ENCODE measurements around the gene ELOA. TPM values are rescaled to one million over a fixed set of nuclear protein-coding genes. Genes with fewer than 3 reads are reported as not detected.
A peak's percentile ranks its signal among the peaks of the same experiment; 100 is the strongest.
"Not testable (repeated sequence)": the region's sequence is repeated elsewhere in the genome, so short reads cannot be mapped to it uniquely, and the experiment has no call there.

Gene ELOA
- total RNA-seq, 1 donor from 2014 or later, result 25.5 TPM

- peak overlapping the region; percentile 78 to 97 for H3K4me3 ChIP-seq
- TF ChIP-seq, protein P1, sequence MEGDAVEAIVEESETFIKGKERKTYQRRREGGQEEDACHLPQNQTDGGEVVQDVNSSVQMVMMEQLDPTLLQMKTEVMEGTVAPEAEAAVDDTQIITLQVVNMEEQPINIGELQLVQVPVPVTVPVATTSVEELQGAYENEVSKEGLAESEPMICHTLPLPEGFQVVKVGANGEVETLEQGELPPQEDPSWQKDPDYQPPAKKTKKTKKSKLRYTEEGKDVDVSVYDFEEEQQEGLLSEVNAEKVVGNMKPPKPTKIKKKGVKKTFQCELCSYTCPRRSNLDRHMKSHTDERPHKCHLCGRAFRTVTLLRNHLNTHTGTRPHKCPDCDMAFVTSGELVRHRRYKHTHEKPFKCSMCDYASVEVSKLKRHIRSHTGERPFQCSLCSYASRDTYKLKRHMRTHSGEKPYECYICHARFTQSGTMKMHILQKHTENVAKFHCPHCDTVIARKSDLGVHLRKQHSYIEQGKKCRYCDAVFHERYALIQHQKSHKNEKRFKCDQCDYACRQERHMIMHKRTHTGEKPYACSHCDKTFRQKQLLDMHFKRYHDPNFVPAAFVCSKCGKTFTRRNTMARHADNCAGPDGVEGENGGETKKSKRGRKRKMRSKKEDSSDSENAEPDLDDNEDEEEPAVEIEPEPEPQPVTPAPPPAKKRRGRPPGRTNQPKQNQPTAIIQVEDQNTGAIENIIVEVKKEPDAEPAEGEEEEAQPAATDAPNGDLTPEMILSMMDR (IDR thresholded peaks at IDR 0.05), result no peak
- TF ChIP-seq POLR2A (IDR thresholded peaks at IDR 0.05) (peak in 1 of 2 donors; percentile 19), POLR2AphosphoS5 (IDR thresholded peaks at IDR 0.05; ENCODE audit: insufficient read depth in 1 of 2, low read depth in 1 of 2) (peak; percentile 79 to 85)
- no peaks in the 10 kb centered on the region for H3K27me3 ChIP-seq
- H3K9me3 ChIP-seq, result no peaks in the 10 kb centered on the region
- peaks cover 0 to 25% of the 10 kb centered on the region in 2 donors for H3K36me3 ChIP-seq
- intact Hi-C loops (cut with DNase I), result loop anchor here (10.0 kb wide), 1 partner anchor 65 kb away; the partner anchor contains the start of gene FUCA1
- peak overlapping the region; percentile 77 for H3K27ac ChIP-seq
- DNase-seq (ENCODE audit: extremely low spot score in 2 of 2), result no peak
- peaks cover 26% of the 10 kb centered on the region for H3K4me1 ChIP-seq
These were observed 56.5 kb downstream of the ELOA start for GRCh38 chr1:23799570-23800399.

DNA sequence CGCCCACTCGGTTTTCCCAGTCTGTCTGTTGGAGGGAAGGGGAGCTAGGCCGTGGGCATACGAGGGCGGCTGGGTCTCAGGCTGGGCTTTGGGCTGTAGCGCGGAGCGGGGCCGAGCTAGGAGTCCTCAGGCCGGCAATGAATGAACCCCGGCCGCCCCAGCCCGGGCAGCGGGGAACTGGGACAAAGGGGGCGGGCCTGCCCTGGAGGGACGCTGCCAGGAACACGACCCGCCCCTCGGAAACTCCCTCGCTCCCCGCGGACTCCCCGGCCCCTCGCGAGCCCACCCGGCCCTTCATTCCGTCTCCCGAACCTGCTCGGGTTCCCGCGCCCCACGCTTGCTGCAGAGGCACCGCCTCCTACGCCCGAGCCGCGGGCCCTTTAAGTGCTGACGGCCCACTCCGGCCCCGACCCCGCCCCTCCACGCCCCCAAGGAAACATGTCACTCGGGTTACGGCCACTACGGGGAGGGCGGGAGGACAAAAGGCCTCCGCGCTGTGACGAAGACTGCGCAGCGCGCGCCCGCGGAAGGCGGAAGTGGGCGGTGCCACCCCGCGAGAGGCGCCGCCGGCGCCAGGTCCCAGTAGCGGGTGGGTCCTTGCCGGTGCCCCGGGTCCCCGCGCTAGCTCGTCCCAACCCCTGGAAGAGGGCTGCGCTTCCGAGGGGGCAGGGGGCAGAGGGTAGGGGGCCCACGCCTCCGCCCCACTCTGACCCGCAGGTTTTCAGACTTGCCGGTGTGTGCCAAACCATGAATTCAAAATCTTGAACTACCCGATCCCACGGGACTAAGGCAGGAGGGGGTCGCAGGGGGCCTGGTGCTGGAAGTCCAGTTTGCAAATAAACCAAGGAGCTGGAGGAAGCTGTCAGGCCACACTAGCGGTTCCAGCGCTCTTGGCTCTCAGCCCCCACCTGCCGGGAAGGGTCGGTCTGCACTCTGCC, 57.4 kb downstream of the ELOA start, which contains the start of gene GALE:
Gene GALE, minus strand, starts transcription at position 355 of the 938 bp plus-strand sequence. CDS start 1,747 bp downstream, outside the sequence.
- intact Hi-C loops (cut with DNase I), result no loop called here
- Histone ChIP-seq H3K4me1 (peaks cover 26% of the 10 kb centered on the region), H3K27ac (peak within 1 kb of the TSS; percentile 77), H3K36me3 (peaks cover 0 to 17% of the 10 kb centered on the region in 2 donors), H3K27me3 (no peaks in the 10 kb centered on the region), H3K9me3 (no peaks in the 10 kb centered on the region), H3K4me3 (peak within 1 kb of the TSS; percentile 78 to 97)
- peak in 1 of 2 donors; percentile 55 for TF ChIP-seq POLR2A (IDR thresholded peaks at IDR 0.05)
- TF ChIP-seq, protein P1 (IDR thresholded peaks at IDR 0.05), result no peak
- TF ChIP-seq POLR2AphosphoS5 (IDR thresholded peaks at IDR 0.05; ENCODE audit: insufficient read depth in 1 of 2, low read depth in 1 of 2), result peak; percentile 92 to 93
- DNase-seq (ENCODE audit: extremely low spot score in 2 of 2), result no peak

GRCh38 chr1:23801338-23801748, 58.1 kb downstream of the ELOA start:
- no peaks in the 10 kb centered on the region for H3K27me3 ChIP-seq
- intact Hi-C loops (cut with DNase I), result no loop called here
- H3K27ac ChIP-seq, result peak overlapping the region; percentile 77
- DNase-seq (ENCODE audit: extremely low spot score in 2 of 2), result no peak
- H3K4me1 ChIP-seq, result peaks cover 26% of the 10 kb centered on the region
- TF ChIP-seq POLR2AphosphoS5 (IDR thresholded peaks at IDR 0.05; ENCODE audit: insufficient read depth in 1 of 2, low read depth in 1 of 2) (no peak), POLR2A (IDR thresholded peaks at IDR 0.05) (no peak)
- TF ChIP-seq, protein P1 (IDR thresholded peaks at IDR 0.05), result no peak
- H3K4me3 ChIP-seq, result peak overlapping the region; percentile 78 to 97
- H3K9me3 ChIP-seq, result no peaks in the 10 kb centered on the region
- H3K36me3 ChIP-seq, result peaks cover 0 to 11% of the 10 kb centered on the region in 2 donors

- peaks cover 0 to 9% of the 10 kb centered on the region in 2 donors for H3K36me3 ChIP-seq
- intact Hi-C loops (cut with DNase I), result no loop called here
- no peak overlapping the region for H3K27ac ChIP-seq
- peak overlapping the region in 1 of 2 donors; percentile 78 for H3K4me3 ChIP-seq
- no peak for DNase-seq (ENCODE audit: extremely low spot score in 2 of 2)
- TF ChIP-seq POLR2A (IDR thresholded peaks at IDR 0.05) (no peak), POLR2AphosphoS5 (IDR thresholded peaks at IDR 0.05; ENCODE audit: insufficient read depth in 1 of 2, low read depth in 1 of 2) (no peak)
- TF ChIP-seq, protein P1 (IDR thresholded peaks at IDR 0.05), result no peak
- H3K4me1 ChIP-seq, result peaks cover 26% of the 10 kb centered on the region
- no peaks in the 10 kb centered on the region for H3K9me3 ChIP-seq
- H3K27me3 ChIP-seq, result no peaks in the 10 kb centered on the region
These were observed 58.6 kb downstream of the ELOA start for GRCh38 chr1:23801876-23802275.

GRCh38 chr1:23802809-23803342, 59.6 kb downstream of the ELOA start:
- H3K36me3 ChIP-seq; H3K27ac ChIP-seq; DNase-seq (ENCODE audit: extremely low spot score in 2 of 2); intact Hi-C loops (cut with DNase I); H3K27me3 ChIP-seq; H3K9me3 ChIP-seq; H3K4me3 ChIP-seq: not testable (repeated sequence)
- H3K4me1 ChIP-seq, result peaks cover 26% of the 10 kb centered on the region

Measured in vagina (tissue), 2 donors.